Stimulated activated CD8-positive, alpha-beta memory T cell treated with anti-CD3 and anti-CD28 coated beads, Interleukin-2, amount 100 ng/mL, for 48 hours (primary cell): Measurements from ENCODE around the gene PRDM15.

ENCODE experiments used
- DNase-seq, 2 donors: peaks; one replicate each; pipeline ENCODE4 v3.0.0-alpha.2; 2020; ENCODE audit warnings: low read depth in 2 of 2

Gene PRDM15

GRCh38 chr21:41908829-41909228 is 29.7 kb upstream of the PRDM15 start:
- DNase-seq, result no peak

GRCh38 chr21:41907496-41908258 is 28.5 kb upstream of the PRDM15 start:
- DNase-seq, result no peak

- DNase-seq, result no peak
These were observed 27.6 kb upstream of the PRDM15 start for GRCh38 chr21:41906770-41907169.

- DNase-seq, result no peak
These were observed 24.6 kb upstream of the PRDM15 start for GRCh38 chr21:41903559-41904351.

GRCh38 chr21:41902946-41903345 is 23.8 kb upstream of the PRDM15 start:
- DNase-seq, result no peak

GRCh38 chr21:41901782-41902181 is 22.6 kb upstream of the PRDM15 start:
- DNase-seq, result no peak

- peak in 1 of 2 donors; percentile 32 for DNase-seq
These were observed 22.0 kb upstream of the PRDM15 start for GRCh38 chr21:41901099-41901498.

- no peak for DNase-seq
These were observed 21.3 kb upstream of the PRDM15 start for GRCh38 chr21:41900401-41900800.

GRCh38 chr21:41899426-41900202 is 20.5 kb upstream of the PRDM15 start:
- DNase-seq, result peak; percentile 60 to 63

GRCh38 chr21:41898998-41899397 is 19.9 kb upstream of the PRDM15 start:
- DNase-seq, result no peak

GRCh38 chr21:41897700-41898099 is 18.6 kb upstream of the PRDM15 start:
- DNase-seq, result no peak

GRCh38 chr21:41897047-41897669 is 18.0 kb upstream of the PRDM15 start:
- DNase-seq, result no peak

GRCh38 chr21:41895643-41896493 is 16.7 kb upstream of the PRDM15 start:
- DNase-seq, result peak in 1 of 2 donors; percentile 28

GRCh38 chr21:41894922-41895557 is 15.9 kb upstream of the PRDM15 start:
- DNase-seq, result no peak

GRCh38 chr21:41894511-41894910 is 15.4 kb upstream of the PRDM15 start:
- DNase-seq, result no peak

GRCh38 chr21:41892726-41893125 is 13.6 kb upstream of the PRDM15 start:
- DNase-seq, result no peak

- DNase-seq, result no peak
These were observed 12.0 kb upstream of the PRDM15 start for GRCh38 chr21:41891132-41891531.

GRCh38 chr21:41890355-41890754 is 11.2 kb upstream of the PRDM15 start:
- no peak for DNase-seq

GRCh38 chr21:41888749-41889376 is 9.7 kb upstream of the PRDM15 start:
- DNase-seq, result no peak

- no peak for DNase-seq
These were observed 8.5 kb upstream of the PRDM15 start for GRCh38 chr21:41887667-41888066.
